ENCODE measurements around the gene ATXN3.
"Not testable (repeated sequence)": the region's sequence is repeated elsewhere in the genome, so short reads cannot be mapped to it uniquely, and the experiment has no call there.

The ATXN3 gene

DNA sequence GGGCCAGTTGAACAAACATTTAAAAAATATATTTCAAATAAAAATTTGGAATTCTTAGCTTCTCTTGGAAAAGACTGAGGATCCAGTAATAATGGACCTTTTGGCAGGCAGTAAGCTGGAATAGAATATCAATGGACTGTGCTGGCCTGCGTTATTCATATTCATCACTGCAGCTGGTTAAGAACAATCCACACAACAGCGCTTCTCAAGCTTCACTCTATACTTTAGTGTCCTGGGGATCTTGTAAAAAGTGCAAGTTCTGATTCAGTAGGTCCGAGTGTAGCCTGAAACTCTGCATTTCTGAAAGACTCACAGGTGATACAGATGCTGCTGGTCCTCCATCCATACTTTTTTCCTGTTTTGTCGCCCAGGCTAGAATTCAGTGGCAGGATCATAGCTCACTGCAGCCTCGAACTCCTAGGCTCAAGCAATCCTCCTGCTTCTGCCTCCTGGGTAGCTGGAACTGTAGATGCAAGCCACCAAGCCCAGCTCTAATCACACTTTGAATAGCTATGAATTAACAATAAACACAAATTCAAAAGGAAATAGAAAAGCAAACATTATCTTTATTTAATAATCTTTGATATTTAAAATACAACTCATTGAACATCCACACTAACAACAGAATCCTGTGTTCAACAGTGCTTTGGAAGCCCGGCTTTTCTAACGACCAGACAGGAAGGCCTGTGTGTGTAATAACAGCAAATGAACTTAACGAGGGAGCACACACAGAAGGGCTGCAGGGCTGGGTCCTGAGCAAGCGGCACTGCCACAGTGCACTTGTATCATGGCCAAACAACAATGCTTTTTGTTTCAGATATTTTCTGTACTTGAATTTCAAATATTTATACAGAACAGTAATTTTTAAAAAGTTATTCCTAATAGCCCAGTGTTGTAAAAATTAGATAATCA is 48.1 kb downstream of the ATXN3 start:
- DNase-seq: peak; percentile 32 to 65

- no peak for DNase-seq
Observed at GRCh38 chr14:92049781-92050180, 56.6 kb downstream of the ATXN3 start.

DNA sequence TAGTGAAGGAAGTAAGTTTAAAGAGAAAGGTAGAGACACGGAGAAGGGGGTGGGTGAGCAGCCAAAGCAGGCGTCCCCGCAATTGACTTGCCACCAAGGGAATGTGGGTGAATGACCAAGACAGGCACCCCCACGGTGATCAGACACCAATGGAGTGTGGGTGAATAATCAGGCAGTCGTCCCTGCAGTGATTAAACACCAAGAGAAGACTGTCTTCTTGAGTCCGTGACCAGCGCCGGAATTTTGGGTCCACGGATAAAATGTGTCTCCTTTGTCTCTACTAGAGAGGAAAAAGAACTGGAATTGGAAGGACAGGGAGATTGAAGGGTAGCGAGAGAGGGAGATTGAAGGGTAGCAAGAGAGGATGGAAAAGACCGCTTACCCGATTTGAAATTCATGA is 57.2 kb downstream of the ATXN3 start:
- DNase-seq: not testable (repeated sequence)

DNA sequence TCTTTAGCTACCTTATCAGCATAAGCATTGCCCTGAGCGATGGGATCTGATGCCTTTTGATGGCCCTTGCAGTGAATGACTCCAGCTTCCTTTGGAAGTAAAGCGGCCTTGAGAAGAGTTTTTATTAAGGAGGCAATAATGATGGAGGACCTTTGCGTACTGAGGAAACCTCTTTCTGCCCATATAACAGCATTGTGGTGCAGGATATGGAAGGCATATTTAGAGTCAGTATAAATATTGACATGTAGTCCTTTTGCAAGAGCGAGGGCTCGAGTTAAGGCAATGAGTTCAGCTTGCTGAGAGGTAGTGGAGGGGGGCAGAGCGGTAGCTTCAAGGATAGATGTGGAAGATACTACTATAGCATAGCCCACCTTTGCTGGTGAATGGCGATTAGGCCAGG is 60.5 kb downstream of the ATXN3 start:
- DNase-seq: not testable (repeated sequence)

- DNase-seq: not testable (repeated sequence)
Observed at GRCh38 chr14:92041766-92042165, 64.6 kb downstream of the ATXN3 start.

DNA sequence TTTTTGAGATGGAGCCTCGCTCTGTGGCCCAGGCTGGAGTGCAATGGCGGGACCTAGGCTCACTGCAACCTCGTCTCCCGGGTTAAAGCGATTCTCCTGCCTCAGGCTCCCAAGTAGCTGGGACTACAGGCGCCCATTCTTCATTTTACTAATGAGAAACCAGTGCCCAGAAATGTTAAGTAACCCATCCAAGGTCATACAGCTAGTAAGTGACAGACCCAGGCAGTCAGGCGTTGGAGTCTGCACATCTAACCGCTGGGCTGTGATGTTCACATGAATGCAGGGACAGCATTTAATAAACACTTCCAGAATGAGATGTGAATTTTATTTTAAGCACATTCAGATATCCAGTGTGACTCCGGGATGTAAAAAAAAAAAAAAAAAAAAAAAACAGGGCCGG is 65.2 kb downstream of the ATXN3 start:
- no peak for DNase-seq

DNA sequence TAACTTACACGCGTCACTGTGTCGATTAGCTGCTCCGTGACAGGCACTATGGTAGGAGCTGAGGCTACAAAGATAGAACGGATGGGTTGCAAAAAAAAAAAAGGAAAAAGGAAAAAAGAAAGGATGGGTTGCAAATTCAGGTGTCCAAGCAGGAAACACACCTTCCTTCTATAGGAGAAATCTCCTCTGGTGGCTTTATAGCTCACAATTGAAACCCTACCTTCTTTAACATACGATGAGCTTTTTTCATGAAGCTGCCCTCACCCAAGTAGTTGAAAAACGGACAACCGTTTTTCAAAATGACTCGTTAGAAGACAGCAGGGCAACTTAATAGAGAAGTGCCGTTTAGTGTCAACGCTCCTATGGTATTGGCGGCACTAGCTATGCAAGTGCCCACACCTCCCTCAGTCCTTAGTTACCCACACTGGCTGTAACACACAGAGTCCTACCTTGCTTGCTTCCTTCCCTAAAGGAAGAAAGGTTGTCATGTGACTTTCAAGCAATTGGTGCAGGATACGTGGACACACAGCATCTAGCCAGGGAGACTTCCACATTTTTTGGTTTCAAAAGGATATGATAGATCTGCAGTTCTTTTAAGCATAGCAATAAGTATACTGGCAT is 65.8 kb downstream of the ATXN3 start:
- no peak for DNase-seq

GRCh38 chr14:92039719-92040430 is 66.5 kb downstream of the ATXN3 start, which contains the start of gene TRIP11:
Gene TRIP11, minus strand, starts transcription at chr14:92040059. Its CDS starts 374 bp downstream, at chr14:92039685.
- DNase-seq: peak; percentile 85 to 89

- DNase-seq: peak in 1 of 2 experiments; percentile 42
Observed at GRCh38 chr14:92039063-92039718, 67.2 kb downstream of the ATXN3 start.

GRCh38 chr14:92037989-92038388 is 68.4 kb downstream of the ATXN3 start:
- DNase-seq: no peak

- no peak for DNase-seq
Observed at GRCh38 chr14:92035890-92036289, 70.5 kb downstream of the ATXN3 start.

DNA sequence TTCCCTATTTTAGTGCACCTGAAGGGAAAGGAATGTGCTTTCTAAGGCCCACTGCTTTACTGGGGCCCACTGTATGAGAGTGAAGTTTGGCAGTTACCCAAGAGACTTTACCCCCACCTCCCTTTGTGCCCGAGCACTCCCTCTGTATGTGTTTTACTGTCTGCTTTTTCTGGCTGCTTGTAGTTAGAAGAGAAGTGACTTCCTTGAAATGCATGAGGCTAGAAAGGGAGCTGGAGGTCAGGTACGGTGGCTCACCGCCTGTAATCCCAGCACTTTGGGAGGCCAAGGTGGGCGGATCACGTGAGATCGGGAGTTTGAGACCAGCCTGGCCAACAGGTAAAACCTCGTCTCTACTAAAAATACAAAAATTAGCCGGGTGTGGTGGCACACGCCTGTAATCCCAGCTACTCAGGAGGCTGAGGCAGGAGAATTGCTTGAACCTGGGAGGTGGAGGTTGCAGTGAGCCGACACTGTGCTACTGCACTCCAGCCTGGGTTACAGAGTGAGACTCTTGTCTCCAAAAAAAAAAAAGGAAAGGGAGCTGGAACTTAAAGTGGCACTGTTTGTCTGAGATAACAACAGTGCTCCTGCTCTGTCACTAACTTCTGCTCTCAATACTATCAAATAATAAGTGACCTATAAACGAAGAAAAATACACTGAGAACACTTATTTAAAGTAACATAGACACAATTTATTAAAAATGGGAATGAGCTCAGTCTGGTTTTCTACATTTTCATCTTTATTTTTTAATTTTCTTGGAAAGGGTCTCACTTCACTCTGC is 72.3 kb downstream of the ATXN3 start:
- no peak for DNase-seq

DNA sequence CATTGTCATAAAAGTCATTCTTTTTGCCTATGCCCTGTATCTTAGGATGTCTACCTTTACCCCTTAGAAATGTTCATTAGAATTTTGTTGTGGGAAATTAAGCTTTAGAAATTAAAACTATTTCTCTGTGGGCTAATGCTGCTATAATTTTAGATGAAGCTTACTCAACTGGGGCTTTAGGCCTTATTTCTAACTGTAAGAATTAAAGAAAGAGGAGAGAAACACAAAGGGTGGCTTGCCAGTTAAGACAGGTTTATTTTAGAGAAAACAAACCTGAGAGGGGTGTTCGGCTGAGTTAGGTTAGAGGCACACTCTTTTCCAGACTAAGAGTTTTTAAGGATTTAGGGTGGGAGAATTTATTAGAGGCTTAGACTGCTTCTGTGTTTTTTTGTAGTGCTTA is 72.9 kb downstream of the ATXN3 start:
- no peak for DNase-seq

DNA sequence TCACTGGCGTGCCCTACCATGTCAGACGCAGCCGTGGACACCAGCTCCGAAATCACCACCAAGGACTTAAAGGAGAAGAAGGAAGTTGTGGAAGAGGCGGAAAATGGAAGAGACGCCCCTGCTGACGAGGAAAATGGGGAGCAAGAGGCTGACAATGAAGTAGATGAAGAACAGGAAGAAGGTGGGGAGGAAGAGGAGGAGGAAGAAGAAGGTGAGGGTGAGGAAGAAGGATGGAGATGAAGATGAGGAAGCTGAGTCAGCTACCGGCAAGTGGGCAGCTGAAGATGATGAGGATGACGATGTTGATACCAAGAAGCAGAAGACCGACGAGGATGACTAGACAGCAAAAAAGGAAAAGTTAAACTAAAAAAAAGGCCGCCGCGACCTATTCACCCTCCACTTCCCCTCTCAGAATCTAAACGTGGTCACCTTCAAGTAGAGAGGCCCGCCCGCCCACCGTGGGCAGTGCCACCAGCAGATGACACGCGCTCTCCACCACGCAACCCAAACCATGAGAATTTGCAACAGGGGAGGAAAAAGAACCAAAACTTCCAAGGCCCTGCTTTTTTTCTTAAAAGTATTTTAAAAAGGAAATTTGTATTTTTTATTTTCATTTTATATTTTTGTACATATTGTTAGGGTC is 79.7 kb downstream of the ATXN3 start:
- no peak for DNase-seq

DNA sequence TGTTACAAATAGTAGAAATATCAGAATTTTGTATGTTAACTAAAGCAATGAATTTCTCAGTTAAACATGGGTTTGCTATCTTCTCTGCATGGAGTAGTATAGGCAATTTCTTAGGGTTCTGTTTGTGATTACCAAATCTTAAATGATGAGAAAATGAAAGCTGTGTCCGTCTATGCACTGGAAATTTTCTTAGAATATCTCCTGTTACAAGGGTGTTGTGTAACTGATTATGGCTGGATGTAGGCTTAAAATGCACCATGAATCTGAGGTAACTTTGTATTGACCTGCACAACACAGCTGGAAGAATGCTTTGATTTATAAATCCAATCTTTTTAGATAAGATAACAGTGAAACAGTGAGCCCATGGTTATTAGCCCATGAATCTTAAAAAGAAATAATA is 84.3 kb downstream of the ATXN3 start:
- DNase-seq: no peak

DNA sequence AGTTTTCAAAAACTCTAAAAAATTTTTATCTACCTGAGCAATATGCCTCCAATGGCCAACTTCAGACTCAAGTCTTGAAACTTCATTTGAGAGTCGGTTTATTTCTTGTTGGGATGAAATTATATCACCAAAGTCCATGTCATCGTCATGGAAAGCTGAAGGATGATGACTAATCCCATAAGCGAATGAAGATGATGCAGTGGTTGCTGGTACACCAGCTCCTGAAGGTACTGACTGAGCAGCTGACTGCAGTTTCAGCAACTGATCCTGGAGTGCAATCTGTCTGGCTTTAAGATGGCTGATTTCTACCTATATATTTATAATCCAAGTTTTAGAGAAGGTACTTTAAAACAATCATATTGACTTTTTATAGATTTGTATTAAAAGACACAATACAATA is 84.9 kb downstream of the ATXN3 start:
- no peak for DNase-seq

- no peak for DNase-seq
Observed at GRCh38 chr14:92014040-92014439, 92.3 kb downstream of the ATXN3 start.

- no peak for DNase-seq
Observed at GRCh38 chr14:92012121-92012748, 94.1 kb downstream of the ATXN3 start.

DNA sequence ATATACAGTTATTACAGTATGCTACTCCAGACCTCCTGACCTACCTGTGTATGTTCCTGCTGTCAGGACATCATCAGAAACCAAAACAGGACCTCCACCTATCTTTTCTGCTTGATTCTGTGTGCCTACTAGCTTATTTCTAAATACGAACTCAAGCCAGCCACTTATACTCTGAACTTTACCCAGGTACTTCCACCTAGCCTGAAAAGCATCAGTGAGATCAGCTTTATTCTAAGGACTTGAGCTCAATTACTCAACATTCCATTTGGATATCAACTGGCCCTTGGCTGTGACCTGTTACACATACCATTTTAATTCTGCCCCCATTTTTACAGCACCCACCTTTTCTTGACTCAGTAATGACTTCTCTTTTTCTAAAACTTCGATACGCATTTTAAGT is 95.7 kb downstream of the ATXN3 start:
- DNase-seq: no peak

GRCh38 chr14:92009604-92010003 is 96.8 kb downstream of the ATXN3 start:
- DNase-seq: no peak
